HUES48 (cell line): Measurements from ENCODE around the gene FAM163B.
"Not testable (repeated sequence)": the region's sequence is repeated elsewhere in the genome, so short reads cannot be mapped to it uniquely, and the experiment has no call there.

Experiments used
- H3K27ac ChIP-seq: one replicate; pipeline ENCODE4 v1.7.0; 2013; ENCODE audit warnings: low read depth, low read length, inconsistent platforms
- H3K27me3 ChIP-seq: 2 replicates; pipeline ENCODE4 v1.6.1; 2013; ENCODE audit warnings: mild to moderate bottlenecking, low read length; ENCODE audit not compliant: control insufficient read depth, insufficient read depth
- H3K36me3 ChIP-seq: 2 replicates; pipeline ENCODE4 v1.6.1; 2013; ENCODE audit warnings: low read length; ENCODE audit not compliant: control insufficient read depth, insufficient read depth
- H3K4me1 ChIP-seq: 2 replicates; pipeline ENCODE4 v1.6.1; 2013; ENCODE audit warnings: mild to moderate bottlenecking, low read length; ENCODE audit not compliant: control insufficient read depth, insufficient read depth
- H3K4me3 ChIP-seq: 2 replicates; pipeline ENCODE4 v1.5.1; 2013; ENCODE audit warnings: mild to moderate bottlenecking, low read depth, low read length
- H3K9ac ChIP-seq: 2 replicates; pipeline ENCODE4 v1.6.1; 2013; ENCODE audit warnings: mild to moderate bottlenecking, low read depth, low read length, moderate library complexity
- H3K9me3 ChIP-seq: 2 replicates; pipeline ENCODE4 v1.6.1; 2013; ENCODE audit warnings: low read length; ENCODE audit not compliant: control insufficient read depth, insufficient read depth

FAM163B gene

DNA sequence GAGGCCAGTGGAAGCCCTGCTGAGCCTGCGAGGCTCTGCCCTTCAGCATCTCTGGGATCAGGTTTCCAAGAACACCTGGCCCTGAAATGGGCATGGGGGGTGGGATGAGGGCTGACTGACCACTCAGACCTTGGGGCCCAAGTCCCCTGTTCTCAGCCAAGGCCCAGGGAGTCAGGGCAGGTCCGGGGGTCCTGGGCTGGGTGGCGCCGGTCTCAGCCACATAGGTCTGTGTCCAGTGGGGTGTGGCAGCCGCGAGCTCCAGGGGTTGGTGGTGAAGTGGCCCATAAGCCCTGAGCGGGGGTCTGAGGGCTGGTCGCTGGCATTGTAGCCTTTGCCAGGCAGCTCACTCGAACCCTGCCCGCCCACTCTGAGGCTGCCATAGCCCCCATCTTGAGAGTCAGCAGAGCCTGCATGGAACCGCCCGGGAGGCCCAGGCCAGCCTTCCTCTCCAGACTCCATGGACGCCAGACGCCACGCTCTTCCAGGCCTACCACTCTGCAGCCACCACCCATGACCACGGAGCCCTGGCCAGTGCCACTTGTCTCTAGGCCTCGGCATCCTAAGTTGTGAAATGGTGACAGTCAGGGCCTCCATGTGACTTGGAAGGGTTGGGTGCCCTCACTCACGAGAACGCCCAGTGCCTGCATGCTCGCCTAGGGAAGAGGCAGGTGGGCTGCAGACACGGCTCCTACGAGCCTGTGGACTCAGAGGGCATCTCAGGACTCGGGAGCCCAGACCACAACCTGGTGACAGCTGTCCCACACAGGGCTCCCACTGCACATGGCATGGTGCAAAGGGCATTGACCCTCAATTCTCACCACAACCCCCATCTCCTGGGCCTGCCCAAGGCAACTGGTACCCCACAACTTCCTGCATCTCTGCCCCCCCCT, 20.3 kb upstream of the FAM163B start:
- no peak overlapping the region for H3K4me3 ChIP-seq
- H3K27me3 ChIP-seq = no peaks in the 10 kb centered on the region
- H3K36me3 ChIP-seq = no peaks in the 10 kb centered on the region

GRCh38 chr9:133628766-133629165, 19.6 kb upstream of the FAM163B start:
- Histone ChIP-seq H3K27me3 (no peaks in the 10 kb centered on the region), H3K9me3 (0 out of 2 replicates have a peak, but pooled peaks cover 5% of the 10 kb centered on the region), H3K9ac (no peak overlapping the region), H3K4me3 (no peak overlapping the region), H3K36me3 (no peaks in the 10 kb centered on the region), H3K27ac (no peak overlapping the region), H3K4me1 (peaks cover 6% of the 10 kb centered on the region; the same call in 1 of the 2 replicates)

More for the DNA sequence above, 20.3 kb upstream of the FAM163B start:
- no peak overlapping the region for H3K27ac ChIP-seq
- no peaks in the 10 kb centered on the region for H3K9me3 ChIP-seq
- peaks cover 12% of the 10 kb centered on the region; the same call in 1 of the 2 replicates for H3K4me1 ChIP-seq
- no peak overlapping the region for H3K9ac ChIP-seq

DNA sequence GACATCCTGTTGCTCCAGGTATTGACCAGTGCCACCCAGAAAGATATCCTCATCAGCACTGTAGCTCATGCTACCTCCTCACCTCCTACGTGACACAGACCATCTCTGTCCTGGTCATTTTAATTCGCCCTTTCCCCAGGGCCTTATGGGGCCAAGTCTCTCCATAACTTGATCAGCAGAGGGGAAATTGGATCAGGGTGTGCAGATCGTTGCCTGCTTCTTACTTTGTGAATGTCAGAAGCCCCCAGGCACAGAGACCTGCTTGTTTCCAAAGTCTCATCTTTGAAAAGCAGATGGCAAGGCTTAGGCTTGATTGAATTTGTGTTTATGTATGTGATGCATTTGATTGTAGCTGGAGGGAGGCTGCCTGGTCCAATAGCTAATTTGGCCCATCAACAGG, 18.2 kb upstream of the FAM163B start:
- H3K27ac ChIP-seq = no peak overlapping the region
- H3K36me3 ChIP-seq = no peaks in the 10 kb centered on the region
- H3K27me3 ChIP-seq = no peaks in the 10 kb centered on the region
- H3K9me3 ChIP-seq = 0 out of 2 replicates have a peak, but pooled peaks cover 5% of the 10 kb centered on the region
- H3K9ac ChIP-seq = no peak overlapping the region
- H3K4me3 ChIP-seq = no peak overlapping the region
- H3K4me1 ChIP-seq = no peaks in the 10 kb centered on the region

DNA sequence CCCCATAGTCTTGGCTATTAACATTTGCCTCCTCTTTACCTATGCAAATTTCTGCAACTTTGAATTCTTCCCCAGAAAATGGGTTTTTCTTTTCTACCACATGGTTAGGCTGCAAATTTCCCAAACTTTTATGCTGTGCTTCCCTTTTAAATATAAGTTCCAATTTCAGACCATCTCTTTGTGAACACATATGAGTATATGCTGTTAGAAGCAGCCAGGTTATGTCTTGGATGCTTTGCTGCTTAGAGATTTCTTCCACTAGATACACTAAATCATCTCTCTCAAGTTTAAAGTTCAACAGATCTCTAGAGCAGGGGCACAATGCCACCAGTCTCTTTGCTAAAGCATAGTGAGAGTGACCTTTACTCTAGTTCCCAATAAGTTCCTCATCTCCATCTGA, 16.8 kb upstream of the FAM163B start:
- not testable (repeated sequence) for H3K27ac ChIP-seq, H3K4me1 ChIP-seq, H3K9ac ChIP-seq, H3K9me3 ChIP-seq, H3K36me3 ChIP-seq, H3K4me3 ChIP-seq, H3K27me3 ChIP-seq

DNA sequence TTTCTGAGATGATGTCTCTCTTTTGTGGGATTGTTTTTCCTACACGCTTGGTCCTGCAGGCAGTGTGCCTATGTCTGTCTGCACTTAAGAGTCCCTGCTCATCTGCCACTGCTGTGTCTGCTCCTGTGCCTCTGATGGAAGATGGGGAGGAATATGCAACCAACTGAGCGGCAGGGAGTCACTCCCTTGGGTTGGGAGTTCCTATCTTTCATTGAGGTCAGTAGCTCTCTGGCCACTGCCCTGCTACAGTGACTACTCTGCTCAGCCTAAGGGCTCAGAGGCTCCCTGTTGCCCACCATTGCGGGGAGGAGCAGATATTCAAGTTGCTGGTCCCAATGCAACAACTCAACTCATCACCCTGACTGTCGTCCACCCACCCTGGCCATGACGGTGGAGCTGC, 13.4 kb upstream of the FAM163B start:
- H3K4me3 ChIP-seq = no peak overlapping the region
- H3K9ac ChIP-seq = no peak overlapping the region
- no peak overlapping the region for H3K27ac ChIP-seq
- no peaks in the 10 kb centered on the region for H3K36me3 ChIP-seq
- no peaks in the 10 kb centered on the region for H3K27me3 ChIP-seq
- H3K4me1 ChIP-seq = no peaks in the 10 kb centered on the region
- 0 out of 2 replicates have a peak, but pooled peaks cover 5% of the 10 kb centered on the region for H3K9me3 ChIP-seq

GRCh38 chr9:133621725-133622267, 12.6 kb upstream of the FAM163B start:
- Histone ChIP-seq H3K36me3 (no peaks in the 10 kb centered on the region), H3K27me3 (no peaks in the 10 kb centered on the region), H3K4me3 (no peak overlapping the region), H3K9ac (no peak overlapping the region), H3K4me1 (no peaks in the 10 kb centered on the region), H3K9me3 (0 out of 2 replicates have a peak, but pooled peaks cover 5% of the 10 kb centered on the region), H3K27ac (no peak overlapping the region)

GRCh38 chr9:133619791-133620190, 10.6 kb upstream of the FAM163B start:
- Histone ChIP-seq H3K9me3 (0 out of 2 replicates have a peak, but pooled peaks cover 5% of the 10 kb centered on the region), H3K27ac (no peak overlapping the region), H3K36me3 (no peaks in the 10 kb centered on the region), H3K27me3 (no peaks in the 10 kb centered on the region), H3K9ac (no peak overlapping the region), H3K4me1 (no peaks in the 10 kb centered on the region; the same call in 1 of the 2 replicates), H3K4me3 (no peak overlapping the region)

DNA sequence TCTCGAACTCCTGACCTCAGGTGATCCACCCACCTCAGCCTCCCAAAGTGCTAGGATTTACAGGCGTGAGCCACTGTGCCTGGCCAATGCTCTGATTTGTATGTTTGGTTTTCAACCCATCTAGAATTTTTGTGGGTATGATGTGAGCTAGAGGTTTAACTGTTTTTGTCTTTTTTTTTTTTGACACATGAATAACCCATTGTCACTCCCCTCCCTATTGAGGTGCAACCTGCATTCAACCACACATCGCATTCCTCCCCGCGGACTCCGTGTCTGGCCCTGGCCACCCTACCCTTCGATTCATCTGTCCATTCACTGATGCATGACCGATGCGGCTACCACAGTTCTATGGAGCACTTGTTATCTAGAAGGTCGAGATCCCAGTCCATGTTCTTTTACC, 9.5 kb upstream of the FAM163B start:
- Histone ChIP-seq H3K27ac (no peak overlapping the region), H3K9me3 (no peaks in the 10 kb centered on the region), H3K4me1 (no peaks in the 10 kb centered on the region; the same call in 1 of the 2 replicates), H3K9ac (no peak overlapping the region), H3K4me3 (no peak overlapping the region), H3K36me3 (no peaks in the 10 kb centered on the region), H3K27me3 (no peaks in the 10 kb centered on the region)

DNA sequence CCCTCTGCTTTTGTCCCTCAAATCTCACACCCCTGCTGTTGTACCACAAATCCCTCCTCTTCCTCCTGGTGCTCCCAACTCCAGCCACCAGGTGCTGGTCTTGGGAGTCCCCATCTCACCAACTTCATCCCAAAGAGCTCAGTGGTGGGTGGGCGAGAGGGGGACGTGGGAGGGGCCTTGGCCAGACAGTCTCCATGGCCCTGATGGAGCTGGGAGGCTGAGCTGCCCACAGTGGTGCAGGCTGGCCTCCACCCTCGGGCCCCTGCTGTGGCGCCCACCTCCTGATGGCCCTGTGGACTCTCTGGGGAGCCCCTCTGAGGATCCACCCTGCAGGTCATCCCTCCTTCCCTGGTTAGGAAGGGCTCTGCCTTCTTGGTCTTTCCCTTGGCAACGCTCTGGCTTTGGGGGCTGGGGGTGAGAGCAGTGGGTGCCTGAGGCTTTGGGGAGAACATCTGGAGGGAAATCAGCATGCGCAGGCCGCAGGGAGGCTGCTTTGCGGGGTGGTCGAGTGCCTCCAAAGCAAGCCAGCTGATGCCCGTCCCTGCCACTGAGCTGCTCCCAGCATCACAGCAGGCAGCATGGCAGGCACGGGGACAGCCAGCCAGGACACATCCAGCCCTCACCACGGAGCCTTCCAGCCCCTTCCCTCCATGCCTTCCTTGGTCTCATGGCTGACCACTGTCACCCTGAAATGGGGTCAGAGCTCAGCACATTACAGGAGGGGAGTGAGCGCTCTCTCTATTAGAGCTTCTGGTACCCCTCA, 7.6 kb upstream of the FAM163B start:
- H3K4me1 ChIP-seq = no peaks in the 10 kb centered on the region; the same call in 1 of the 2 replicates
- H3K9me3 ChIP-seq = no peaks in the 10 kb centered on the region
- H3K4me3 ChIP-seq = no peak overlapping the region
- no peak overlapping the region for H3K9ac ChIP-seq
- H3K27me3 ChIP-seq = no peaks in the 10 kb centered on the region
- H3K36me3 ChIP-seq = no peaks in the 10 kb centered on the region
- H3K27ac ChIP-seq = no peak overlapping the region

GRCh38 chr9:133615606-133616188, 6.5 kb upstream of the FAM163B start:
- H3K9ac ChIP-seq = no peak overlapping the region
- H3K27me3 ChIP-seq = no peaks in the 10 kb centered on the region
- H3K4me3 ChIP-seq = no peak overlapping the region
- H3K27ac ChIP-seq = no peak overlapping the region
- H3K4me1 ChIP-seq = no peaks in the 10 kb centered on the region; the same call in 1 of the 2 replicates
- no peaks in the 10 kb centered on the region for H3K9me3 ChIP-seq
- no peaks in the 10 kb centered on the region for H3K36me3 ChIP-seq
